WTC11 (cell line): Measurements from ENCODE around the gene HCFC2. TPM values are rescaled to one million over a fixed set of nuclear protein-coding genes. Genes with fewer than 3 reads are reported as not detected.

Experiments used
- ATAC-seq: fragments of 200-7000 bp; cut with Tn5 transposase; 2 replicates; pipeline ENCODE4 v1.10.0; 2021; ENCODE audit warnings: mild to moderate bottlenecking, moderate library complexity
- CTCF ChIA-PET: fragments of 300-600 bp; sonication (Branson Sonifier 250); formaldehyde crosslinking; loops from one replicate; lab custom pipeline; 2021; ENCODE audit warnings: antibody characterized with exemption; lab: Charles Lee
- POLR2A ChIA-PET: fragments of 350-600 bp; sonication (Branson Sonifier 250); formaldehyde crosslinking; loops from one replicate; lab custom pipeline; 2021; ENCODE audit warnings: antibody characterized with exemption; lab: Charles Lee
- DNase-seq: peaks from one replicate; pipeline ENCODE4 v3.0.0; 2021; ENCODE audit warnings: low spot score
- H3K27ac Mint-ChIP-seq: 2 replicates; pipeline ENCODE4 v1.8.0; 2021; ENCODE audit warnings: mixed read lengths
- H3K27me3 Mint-ChIP-seq: 2 replicates; pipeline ENCODE4 v1.8.0; 2021; ENCODE audit warnings: low read depth, mild to moderate bottlenecking, moderate library complexity, mixed read lengths
- H3K36me3 Mint-ChIP-seq: 2 replicates; pipeline ENCODE4 v1.8.0; 2021; ENCODE audit warnings: mixed read lengths
- H3K4me1 Mint-ChIP-seq: 2 replicates; pipeline ENCODE4 v1.8.0; 2022; ENCODE audit warnings: mixed read lengths
- H3K4me3 Mint-ChIP-seq: 2 replicates; pipeline ENCODE4 v1.8.0; 2021; ENCODE audit warnings: mild to moderate bottlenecking, moderate library complexity, mixed read lengths
- H3K9me3 Mint-ChIP-seq: 2 replicates; pipeline ENCODE4 v1.8.0; 2021; ENCODE audit warnings: mixed read lengths
- AFF4 ChIP-seq: sonication (generic); formaldehyde crosslinking; IDR thresholded peaks from 2 replicates; pipeline ENCODE4 v1.8.1; 2023; ENCODE audit warnings: mild to moderate bottlenecking, missing genetic modification reagents, borderline replicate concordance
- CBFB ChIP-seq: sonication (generic); formaldehyde crosslinking; IDR thresholded peaks from 2 replicates; pipeline ENCODE4 v1.8.1; 2022; ENCODE audit warnings: mild to moderate bottlenecking, low read depth, missing genetic modification reagents
- CREB1 ChIP-seq: sonication (generic); formaldehyde crosslinking; IDR thresholded peaks from 2 replicates; pipeline ENCODE4 v1.8.0; 2023; ENCODE audit warnings: mild to moderate bottlenecking, missing genetic modification reagents
- HMGA2 ChIP-seq: fragments of 250-450 bp; sonication (Bioruptor Pico); IDR thresholded peaks from 2 replicates; pipeline ENCODE4 v1.4.0; 2021; ENCODE audit warnings: mild to moderate bottlenecking, moderate library complexity
- NR1H2 ChIP-seq: sonication (generic); formaldehyde crosslinking; IDR thresholded peaks from 2 replicates; pipeline ENCODE4 v1.9.0; 2021; ENCODE audit warnings: mild to moderate bottlenecking, moderate library complexity, missing genetic modification reagents
- TEAD1 ChIP-seq: sonication (generic); formaldehyde crosslinking; IDR thresholded peaks from 2 replicates; pipeline ENCODE4 v1.8.0; 2022; ENCODE audit warnings: mild to moderate bottlenecking, missing genetic modification reagents
- ZBTB21 ChIP-seq: sonication (generic); formaldehyde crosslinking; IDR thresholded peaks from 2 replicates; pipeline ENCODE4 v1.8.1; 2023; ENCODE audit warnings: mild to moderate bottlenecking, missing genetic modification reagents, borderline replicate concordance
- ZBTB43 ChIP-seq: sonication (generic); formaldehyde crosslinking; IDR thresholded peaks from 2 replicates; pipeline ENCODE4 v1.8.1; 2023; ENCODE audit warnings: mild to moderate bottlenecking, missing genetic modification reagents
- ZMAT4 ChIP-seq: fragments of 250-450 bp; sonication (Bioruptor Pico); IDR thresholded peaks from 2 replicates; pipeline ENCODE4 v1.9.0; 2021; ENCODE audit warnings: mild to moderate bottlenecking
- ZNF138 ChIP-seq: sonication (generic); formaldehyde crosslinking; conservative IDR thresholded peaks from 2 replicates; pipeline ENCODE4 v1.8.1; 2022; ENCODE audit warnings: mild to moderate bottlenecking, moderate library complexity, missing genetic modification reagents
- ZNF263 ChIP-seq: sonication (generic); formaldehyde crosslinking; IDR thresholded peaks from 2 replicates; pipeline ENCODE4 v1.8.1; 2022; ENCODE audit warnings: low read depth, mild to moderate bottlenecking, moderate library complexity, missing genetic modification reagents
- ZNF425 ChIP-seq: fragments of 250-450 bp; sonication (Bioruptor Pico); conservative IDR thresholded peaks from 2 replicates; pipeline ENCODE4 v1.9.0; 2021; ENCODE audit warnings: mild to moderate bottlenecking
- total RNA-seq: library from RNA; stranded (reverse); gene quantifications from 3 replicates; pipeline ENCODE4 v1.2.3, GENCODE V29; 2021
- TF ChIP-seq, protein P1 (sequence below): fragments of 200-600 bp; IDR thresholded peaks from 2 replicates; pipeline ENCODE4 v1.8.0; 2022; ENCODE audit warnings: antibody characterized with exemption
- TF ChIP-seq, protein P2 (sequence below): fragments of 250-450 bp; sonication (Bioruptor Pico); IDR thresholded peaks from 2 replicates; pipeline ENCODE4 v2.1.2; 2022; ENCODE audit warnings: mild to moderate bottlenecking, moderate library complexity
- TF ChIP-seq, protein P3 (sequence below): fragments of 250-450 bp; sonication (Bioruptor Pico); IDR thresholded peaks from 2 replicates; pipeline ENCODE4 v1.9.0; 2021; ENCODE audit warnings: mild to moderate bottlenecking
- TF ChIP-seq, protein P4 (sequence below): fragments of 250-450 bp; sonication (Bioruptor Pico); IDR thresholded peaks from 2 replicates; pipeline ENCODE4 v1.9.0; 2021; ENCODE audit warnings: moderate library complexity, mild to moderate bottlenecking, inconsistent platforms, borderline replicate concordance

Gene HCFC2
- total RNA-seq, 1 experiment from 2014 or later, result 1.6 TPM

GRCh38 chr12:104056419-104056972 is 7.8 kb upstream of the HCFC2 start:
- no peak for TF ChIP-seq ZNF263 (CRISPR knock-in tag)
- no peak for TF ChIP-seq HMGA2
- no peak for TF ChIP-seq TEAD1 (CRISPR knock-in tag)
- no peak for TF ChIP-seq ZBTB21 (CRISPR knock-in tag)
- no peak for TF ChIP-seq CBFB (CRISPR knock-in tag)
- DNase-seq, result no peak
- no peaks in the 10 kb centered on the region for H3K36me3 Mint-ChIP-seq
- peaks cover 9% of the 10 kb centered on the region; the same call in 1 of the 2 replicates for H3K27me3 Mint-ChIP-seq
- H3K4me1 Mint-ChIP-seq, result peaks cover 22% of the 10 kb centered on the region
- ATAC-seq, result no peak
- H3K9me3 Mint-ChIP-seq, result no peaks in the 10 kb centered on the region
- ChIA-PET POLR2A (interaction anchor here (0.6 kb wide), 1 partner anchor 80 kb away, joined by 5 read pairs; no protein-coding TSS in a partner anchor), CTCF (interaction anchor here (1.4 to 3.3 kb wide), 4 partner anchors 8 to 53 kb away, joined by 4 to 73 read pairs (median 10); partner anchors contain the start of gene HCFC2)
- no peak overlapping the region for H3K4me3 Mint-ChIP-seq
- H3K27ac Mint-ChIP-seq, result no peak overlapping the region

DNA sequence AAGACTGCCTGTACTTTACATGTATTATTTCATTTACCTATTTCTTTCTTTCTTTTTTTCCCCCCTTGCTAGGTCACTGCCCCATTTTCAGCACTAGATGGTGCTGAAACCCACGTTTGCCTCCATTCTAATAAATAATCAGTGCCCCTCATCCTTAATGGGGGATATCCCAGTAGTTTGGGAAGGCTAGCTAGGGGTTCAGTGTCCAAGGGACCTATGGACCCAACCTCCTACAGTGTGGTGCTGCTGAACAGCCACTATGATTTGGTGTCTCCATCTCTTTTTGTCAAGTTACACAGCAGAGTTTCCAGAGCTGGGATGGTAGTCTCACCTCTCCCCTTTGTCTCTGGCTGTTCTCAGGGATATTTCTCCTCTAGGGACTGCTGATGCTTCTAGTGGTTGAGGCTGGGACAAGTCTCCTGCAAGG is 6.5 kb upstream of the HCFC2 start:
- Mint-ChIP-seq H3K27me3 (peaks cover 12% of the 10 kb centered on the region), H3K36me3 (no peaks in the 10 kb centered on the region), H3K4me1 (peaks cover 22% of the 10 kb centered on the region), H3K4me3 (no peak overlapping the region), H3K9me3 (no peaks in the 10 kb centered on the region), H3K27ac (no peak overlapping the region)
- no peak for DNase-seq
- ChIA-PET POLR2A (no interaction called here), CTCF (interaction anchor here (0.7 to 3.3 kb wide), 11 partner anchors 9 to 81 kb away, joined by 3 to 73 read pairs (median 4); partner anchors contain the start of gene NFYB)
- peak; percentile 78 for ATAC-seq
- TF ChIP-seq ZMAT4, result no peak
- TF ChIP-seq, protein P1, sequence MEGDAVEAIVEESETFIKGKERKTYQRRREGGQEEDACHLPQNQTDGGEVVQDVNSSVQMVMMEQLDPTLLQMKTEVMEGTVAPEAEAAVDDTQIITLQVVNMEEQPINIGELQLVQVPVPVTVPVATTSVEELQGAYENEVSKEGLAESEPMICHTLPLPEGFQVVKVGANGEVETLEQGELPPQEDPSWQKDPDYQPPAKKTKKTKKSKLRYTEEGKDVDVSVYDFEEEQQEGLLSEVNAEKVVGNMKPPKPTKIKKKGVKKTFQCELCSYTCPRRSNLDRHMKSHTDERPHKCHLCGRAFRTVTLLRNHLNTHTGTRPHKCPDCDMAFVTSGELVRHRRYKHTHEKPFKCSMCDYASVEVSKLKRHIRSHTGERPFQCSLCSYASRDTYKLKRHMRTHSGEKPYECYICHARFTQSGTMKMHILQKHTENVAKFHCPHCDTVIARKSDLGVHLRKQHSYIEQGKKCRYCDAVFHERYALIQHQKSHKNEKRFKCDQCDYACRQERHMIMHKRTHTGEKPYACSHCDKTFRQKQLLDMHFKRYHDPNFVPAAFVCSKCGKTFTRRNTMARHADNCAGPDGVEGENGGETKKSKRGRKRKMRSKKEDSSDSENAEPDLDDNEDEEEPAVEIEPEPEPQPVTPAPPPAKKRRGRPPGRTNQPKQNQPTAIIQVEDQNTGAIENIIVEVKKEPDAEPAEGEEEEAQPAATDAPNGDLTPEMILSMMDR, result peak; percentile 19; the same call in 1 of the 2 replicates

DNA sequence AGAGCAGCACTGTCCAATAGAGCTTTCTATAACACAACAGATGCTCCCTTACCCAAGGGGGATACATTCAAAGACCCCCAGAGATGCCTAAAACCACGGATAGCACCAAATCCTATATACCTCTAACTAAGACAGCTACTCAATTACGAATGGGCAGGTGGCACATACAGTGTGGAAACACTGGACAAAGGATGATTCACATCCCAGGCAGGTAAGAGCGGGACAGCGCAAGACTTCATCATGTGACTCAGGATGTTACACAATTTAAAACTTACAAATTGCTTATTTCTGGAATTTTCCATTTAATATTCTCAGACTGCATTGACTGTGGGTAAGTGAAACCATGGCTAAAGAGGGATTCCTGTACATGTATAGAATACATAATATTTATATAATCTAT is 5.5 kb upstream of the HCFC2 start:
- Mint-ChIP-seq H3K9me3 (no peaks in the 10 kb centered on the region), H3K4me1 (peaks cover 25% of the 10 kb centered on the region), H3K27ac (no peak overlapping the region), H3K36me3 (no peaks in the 10 kb centered on the region), H3K27me3 (peaks cover 19% of the 10 kb centered on the region), H3K4me3 (no peak overlapping the region)
- ATAC-seq (no peak), DNase-seq (no peak)
- ChIA-PET POLR2A (no interaction called here), CTCF (interaction anchor here (3.3 kb wide), 1 partner anchor 50 kb away, joined by 73 read pairs; no protein-coding TSS in a partner anchor)
- TF ChIP-seq, protein P2, sequence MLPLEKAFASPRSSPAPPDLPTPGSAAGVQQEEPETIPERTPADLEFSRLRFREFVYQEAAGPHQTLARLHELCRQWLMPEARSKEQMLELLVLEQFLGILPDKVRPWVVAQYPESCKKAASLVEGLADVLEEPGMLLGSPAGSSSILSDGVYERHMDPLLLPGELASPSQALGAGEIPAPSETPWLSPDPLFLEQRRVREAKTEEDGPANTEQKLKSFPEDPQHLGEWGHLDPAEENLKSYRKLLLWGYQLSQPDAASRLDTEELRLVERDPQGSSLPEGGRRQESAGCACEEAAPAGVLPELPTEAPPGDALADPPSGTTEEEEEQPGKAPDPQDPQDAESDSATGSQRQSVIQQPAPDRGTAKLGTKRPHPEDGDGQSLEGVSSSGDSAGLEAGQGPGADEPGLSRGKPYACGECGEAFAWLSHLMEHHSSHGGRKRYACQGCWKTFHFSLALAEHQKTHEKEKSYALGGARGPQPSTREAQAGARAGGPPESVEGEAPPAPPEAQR (CRISPR knock-in tag), result no peak
- TF ChIP-seq NR1H2 (CRISPR knock-in tag) (no peak), AFF4 (CRISPR knock-in tag) (no peak), ZNF425 (no peak), ZNF138 (CRISPR knock-in tag) (no peak), CREB1 (no peak), ZBTB43 (CRISPR knock-in tag) (no peak)
- TF ChIP-seq, protein P3, sequence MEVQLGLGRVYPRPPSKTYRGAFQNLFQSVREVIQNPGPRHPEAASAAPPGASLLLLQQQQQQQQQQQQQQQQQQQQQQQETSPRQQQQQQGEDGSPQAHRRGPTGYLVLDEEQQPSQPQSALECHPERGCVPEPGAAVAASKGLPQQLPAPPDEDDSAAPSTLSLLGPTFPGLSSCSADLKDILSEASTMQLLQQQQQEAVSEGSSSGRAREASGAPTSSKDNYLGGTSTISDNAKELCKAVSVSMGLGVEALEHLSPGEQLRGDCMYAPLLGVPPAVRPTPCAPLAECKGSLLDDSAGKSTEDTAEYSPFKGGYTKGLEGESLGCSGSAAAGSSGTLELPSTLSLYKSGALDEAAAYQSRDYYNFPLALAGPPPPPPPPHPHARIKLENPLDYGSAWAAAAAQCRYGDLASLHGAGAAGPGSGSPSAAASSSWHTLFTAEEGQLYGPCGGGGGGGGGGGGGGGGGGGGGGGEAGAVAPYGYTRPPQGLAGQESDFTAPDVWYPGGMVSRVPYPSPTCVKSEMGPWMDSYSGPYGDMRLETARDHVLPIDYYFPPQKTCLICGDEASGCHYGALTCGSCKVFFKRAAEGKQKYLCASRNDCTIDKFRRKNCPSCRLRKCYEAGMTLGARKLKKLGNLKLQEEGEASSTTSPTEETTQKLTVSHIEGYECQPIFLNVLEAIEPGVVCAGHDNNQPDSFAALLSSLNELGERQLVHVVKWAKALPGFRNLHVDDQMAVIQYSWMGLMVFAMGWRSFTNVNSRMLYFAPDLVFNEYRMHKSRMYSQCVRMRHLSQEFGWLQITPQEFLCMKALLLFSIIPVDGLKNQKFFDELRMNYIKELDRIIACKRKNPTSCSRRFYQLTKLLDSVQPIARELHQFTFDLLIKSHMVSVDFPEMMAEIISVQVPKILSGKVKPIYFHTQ, result no peak
- TF ChIP-seq, protein P4, sequence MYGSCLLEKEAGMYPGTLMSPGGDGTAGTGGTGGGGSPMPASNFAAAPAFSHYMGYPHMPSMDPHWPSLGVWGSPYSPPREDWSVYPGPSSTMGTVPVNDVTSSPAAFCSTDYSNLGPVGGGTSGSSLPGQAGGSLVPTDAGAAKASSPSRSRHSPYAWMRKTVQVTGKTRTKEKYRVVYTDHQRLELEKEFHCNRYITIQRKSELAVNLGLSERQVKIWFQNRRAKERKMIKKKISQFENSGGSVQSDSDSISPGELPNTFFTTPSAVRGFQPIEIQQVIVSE (CRISPR knock-in tag), result no peak
